ENCODE data around the gene HPCAL4.

The HPCAL4 gene

GRCh38 chr1:39694026-39694425, 2.8 kb upstream of the HPCAL4 start:
- no peak for DNase-seq (ENCODE audit: low read depth)
- TF ChIP-seq, protein P1, sequence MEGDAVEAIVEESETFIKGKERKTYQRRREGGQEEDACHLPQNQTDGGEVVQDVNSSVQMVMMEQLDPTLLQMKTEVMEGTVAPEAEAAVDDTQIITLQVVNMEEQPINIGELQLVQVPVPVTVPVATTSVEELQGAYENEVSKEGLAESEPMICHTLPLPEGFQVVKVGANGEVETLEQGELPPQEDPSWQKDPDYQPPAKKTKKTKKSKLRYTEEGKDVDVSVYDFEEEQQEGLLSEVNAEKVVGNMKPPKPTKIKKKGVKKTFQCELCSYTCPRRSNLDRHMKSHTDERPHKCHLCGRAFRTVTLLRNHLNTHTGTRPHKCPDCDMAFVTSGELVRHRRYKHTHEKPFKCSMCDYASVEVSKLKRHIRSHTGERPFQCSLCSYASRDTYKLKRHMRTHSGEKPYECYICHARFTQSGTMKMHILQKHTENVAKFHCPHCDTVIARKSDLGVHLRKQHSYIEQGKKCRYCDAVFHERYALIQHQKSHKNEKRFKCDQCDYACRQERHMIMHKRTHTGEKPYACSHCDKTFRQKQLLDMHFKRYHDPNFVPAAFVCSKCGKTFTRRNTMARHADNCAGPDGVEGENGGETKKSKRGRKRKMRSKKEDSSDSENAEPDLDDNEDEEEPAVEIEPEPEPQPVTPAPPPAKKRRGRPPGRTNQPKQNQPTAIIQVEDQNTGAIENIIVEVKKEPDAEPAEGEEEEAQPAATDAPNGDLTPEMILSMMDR (conservative IDR thresholded peaks at IDR 0.05; ENCODE audit: control insufficient read depth, insufficient read depth, low read depth, low read length): no peak
- no peak overlapping the region for H3K4me3 ChIP-seq (ENCODE audit: control insufficient read depth, low read depth, low read length)

DNA sequence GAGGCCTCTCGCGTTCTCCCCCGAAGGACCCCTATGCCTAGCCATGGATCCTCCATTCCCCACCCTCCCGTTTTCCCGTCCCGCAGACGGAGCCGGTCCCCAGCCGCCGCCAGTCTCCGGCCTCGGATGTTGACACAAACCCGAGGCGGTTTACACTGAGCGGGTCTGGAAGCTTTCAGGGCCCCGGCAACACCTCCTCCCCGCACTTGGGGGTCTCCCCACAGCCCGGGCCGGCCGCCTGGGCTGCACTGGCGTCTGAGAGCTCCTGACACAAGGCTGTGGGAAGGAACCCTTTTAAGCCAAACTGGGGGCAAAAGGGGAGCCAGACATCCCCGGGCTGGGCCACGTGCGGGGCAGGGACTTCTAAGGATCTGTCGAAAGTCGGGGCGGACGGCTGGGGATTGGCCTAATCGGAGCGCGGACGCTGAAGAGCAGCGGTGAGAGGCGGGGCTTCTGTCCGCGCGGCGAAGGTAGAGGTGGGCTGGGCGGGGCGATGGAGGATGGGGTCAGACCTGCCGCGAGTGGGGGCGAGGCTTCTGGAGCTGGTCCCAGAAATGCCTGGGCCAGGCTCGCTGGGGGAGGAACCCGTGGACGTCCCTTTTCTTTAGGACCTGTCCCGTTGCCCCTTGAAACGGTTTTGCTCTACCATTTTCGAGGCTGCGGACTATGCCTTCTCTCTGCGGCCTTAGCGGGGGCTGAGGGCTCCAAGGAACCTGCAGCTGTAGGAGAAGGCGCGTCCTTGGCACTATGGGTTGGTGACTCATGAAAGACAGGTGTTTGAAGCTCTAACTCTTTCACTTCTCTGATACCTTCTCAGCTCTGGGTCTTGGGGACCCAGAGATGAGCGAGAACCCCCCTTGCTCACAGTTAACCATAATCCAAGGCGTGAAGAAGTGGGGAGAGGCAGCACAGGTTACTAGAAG, 1.2 kb upstream of the HPCAL4 start:
- no peak for DNase-seq (ENCODE audit: low read depth)
- TF ChIP-seq, protein P1 (conservative IDR thresholded peaks at IDR 0.05; ENCODE audit: control insufficient read depth, insufficient read depth, low read depth, low read length): no peak
- H3K4me3 ChIP-seq (ENCODE audit: control insufficient read depth, low read depth, low read length): no peak overlapping the region

GRCh38 chr1:39690794-39691382, 345 bp downstream of the HPCAL4 start:
- H3K4me3 ChIP-seq (ENCODE audit: control insufficient read depth, low read depth, low read length): no peak overlapping the region
- TF ChIP-seq, protein P1 (conservative IDR thresholded peaks at IDR 0.05; ENCODE audit: control insufficient read depth, insufficient read depth, low read depth, low read length): no peak
- DNase-seq (ENCODE audit: low read depth): no peak

- H3K4me3 ChIP-seq (ENCODE audit: control insufficient read depth, low read depth, low read length): no peak overlapping the region
- TF ChIP-seq, protein P1 (conservative IDR thresholded peaks at IDR 0.05; ENCODE audit: control insufficient read depth, insufficient read depth, low read depth, low read length): no peak
- DNase-seq (ENCODE audit: low read depth): no peak
Measured at GRCh38 chr1:39690225-39690624, 1.0 kb downstream of the HPCAL4 start.

DNA sequence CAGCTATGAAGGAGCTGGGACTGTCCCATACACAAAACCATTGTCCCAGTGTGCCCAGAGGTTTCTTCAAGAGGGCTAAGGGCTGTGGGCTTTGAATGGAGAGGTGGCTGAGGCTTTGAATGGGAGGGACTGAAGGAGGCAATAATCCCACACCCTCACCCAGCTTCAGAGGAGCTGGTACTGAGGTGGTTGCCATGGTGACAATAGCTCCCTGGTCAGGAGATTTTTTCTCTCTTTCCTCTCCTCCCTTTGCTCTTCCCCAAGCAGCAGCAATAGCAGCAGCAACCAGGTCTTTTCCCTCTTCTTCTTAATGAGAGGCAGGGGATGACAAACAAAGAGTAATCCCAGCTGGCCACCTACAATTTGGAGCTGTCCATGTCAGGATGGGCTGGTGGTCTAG, 1.6 kb downstream of the HPCAL4 start:
- no peak overlapping the region for H3K4me3 ChIP-seq (ENCODE audit: control insufficient read depth, low read depth, low read length)
- no peak for DNase-seq (ENCODE audit: low read depth)
- TF ChIP-seq, protein P1 (conservative IDR thresholded peaks at IDR 0.05; ENCODE audit: control insufficient read depth, insufficient read depth, low read depth, low read length): no peak

DNA sequence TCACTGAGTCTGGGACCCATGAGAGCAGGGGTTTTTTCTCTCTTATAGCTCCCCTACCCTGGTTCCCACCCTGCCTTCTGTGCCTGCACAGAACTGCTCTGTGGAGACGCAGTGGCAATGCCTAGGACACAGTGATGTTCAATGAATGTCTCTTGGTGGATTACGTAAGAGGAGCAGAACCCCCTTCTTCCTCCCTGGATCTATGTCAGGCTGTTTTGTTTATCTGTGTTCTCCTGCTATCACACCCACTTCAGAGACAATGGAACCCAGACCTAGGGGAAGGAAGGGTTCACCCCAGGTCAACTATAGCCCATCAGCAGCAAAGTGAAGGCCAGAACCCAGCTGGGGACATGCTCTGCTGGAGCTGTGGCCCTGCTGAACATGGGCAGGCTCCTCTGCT, 2.0 kb downstream of the HPCAL4 start:
- no peak for DNase-seq (ENCODE audit: low read depth)
- TF ChIP-seq, protein P1 (conservative IDR thresholded peaks at IDR 0.05; ENCODE audit: control insufficient read depth, insufficient read depth, low read depth, low read length): no peak
- H3K4me3 ChIP-seq (ENCODE audit: control insufficient read depth, low read depth, low read length): no peak overlapping the region
